Calu3 (cell line): ENCODE results near the gene KRT31. TPM values are rescaled to one million over a fixed set of nuclear protein-coding genes. Genes with fewer than 3 reads are reported as not detected.

Source experiments
- BruUV-seq: library from RNA; stranded (reverse); fragments of 400-500 nt; replicated peaks from 2 replicates; lab custom pipeline; 2021; lab: Mats Ljungman, UMichigan
- CTCF ChIA-PET: fragments of 300-600 bp; sonication (Branson Sonifier 250); formaldehyde crosslinking; loops from one replicate; lab custom pipeline; 2022; ENCODE audit warnings: antibody characterized with exemption; lab: Charles Lee
- DNase-seq: peaks from one replicate; pipeline ENCODE4 v3.0.0; 2022
- H3K27ac Mint-ChIP-seq: one replicate; pipeline ENCODE4 v1.8.0; 2022; ENCODE audit warnings: mixed read lengths; ENCODE audit not compliant: unreplicated experiment
- H3K27me3 Mint-ChIP-seq: one replicate; pipeline ENCODE4 v1.8.0; 2022; ENCODE audit warnings: mixed read lengths; ENCODE audit not compliant: unreplicated experiment
- H3K36me3 Mint-ChIP-seq: one replicate; pipeline ENCODE4 v1.8.0; 2022; ENCODE audit warnings: mild to moderate bottlenecking, moderate library complexity, mixed read lengths; ENCODE audit not compliant: insufficient read depth, unreplicated experiment
- H3K4me1 Mint-ChIP-seq: one replicate; pipeline ENCODE4 v1.8.0; 2022; ENCODE audit warnings: mild to moderate bottlenecking, low read depth, mixed read lengths; ENCODE audit not compliant: unreplicated experiment
- H3K4me3 Mint-ChIP-seq: one replicate; pipeline ENCODE4 v1.8.0; 2022; ENCODE audit warnings: mild to moderate bottlenecking, low read depth, moderate library complexity, mixed read lengths; ENCODE audit not compliant: unreplicated experiment
- H3K9me3 Mint-ChIP-seq: one replicate; pipeline ENCODE4 v1.8.0; 2022; ENCODE audit warnings: low read depth, mixed read lengths; ENCODE audit not compliant: unreplicated experiment
- intact Hi-C: fragments of 100-400 bp; cut with micrococcal nuclease; formaldehyde crosslinking; loops from one replicate; pipeline ENCODE4 v1.10.0; 2022; ENCODE audit not compliant: unreplicated experiment
- total RNA-seq: library from RNA; stranded (reverse); gene quantifications from 2 replicates; pipeline ENCODE4 v1.2.3, GENCODE V29; 2022
- TF ChIP-seq, protein P1 (sequence below): fragments of 200-600 bp; IDR thresholded peaks from one replicate; pipeline ENCODE4 v1.8.0; 2022; ENCODE audit warnings: antibody characterized with exemption; ENCODE audit not compliant: unreplicated experiment

Gene KRT31
- total RNA-seq, 1 experiment from 2014 or later, result not detected

DNA sequence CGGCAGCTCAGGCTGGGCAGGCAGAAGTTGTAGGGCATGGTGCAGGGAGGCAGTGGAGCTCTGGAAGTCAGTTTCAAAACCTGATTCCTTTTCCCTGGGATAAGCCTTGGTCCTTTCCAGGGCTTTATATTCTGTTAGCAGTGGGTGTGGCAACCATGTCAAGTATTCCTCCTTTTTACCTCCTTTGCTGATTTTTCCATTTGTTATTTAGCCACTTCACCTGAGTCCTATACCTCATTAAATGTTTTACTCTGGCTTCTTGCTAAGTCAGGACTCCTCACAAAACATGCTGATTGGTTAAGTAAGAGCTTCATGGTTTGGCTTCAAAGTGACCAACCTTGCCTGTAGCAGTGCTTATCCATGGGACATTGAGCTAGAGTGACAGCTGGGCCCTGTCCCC lies 27.7 kb downstream of the KRT31 start, which contains the start of gene KRT33B:
TSS of gene KRT33B (minus strand) at position 101 of the 400 bp plus-strand sequence. CDS start at position 38, 63 bp downstream.
- CTCF ChIA-PET, result interaction anchor here (1.0 to 1.1 kb wide), 2 partner anchors 9 to 20 kb away, joined by 3 to 5 read pairs; no protein-coding TSS in a partner anchor
- Mint-ChIP-seq H3K27ac (no peak within 1 kb of the TSS), H3K36me3 (no peaks in the 10 kb centered on the region), H3K4me1 (no peaks in the 10 kb centered on the region), H3K4me3 (no peak within 1 kb of the TSS), H3K27me3 (no peaks in the 10 kb centered on the region), H3K9me3 (peaks cover 6% of the 10 kb centered on the region)
- intact Hi-C loops, result no loop called here
- BruUV-seq, result no TSS peak
- TF ChIP-seq, protein P1, sequence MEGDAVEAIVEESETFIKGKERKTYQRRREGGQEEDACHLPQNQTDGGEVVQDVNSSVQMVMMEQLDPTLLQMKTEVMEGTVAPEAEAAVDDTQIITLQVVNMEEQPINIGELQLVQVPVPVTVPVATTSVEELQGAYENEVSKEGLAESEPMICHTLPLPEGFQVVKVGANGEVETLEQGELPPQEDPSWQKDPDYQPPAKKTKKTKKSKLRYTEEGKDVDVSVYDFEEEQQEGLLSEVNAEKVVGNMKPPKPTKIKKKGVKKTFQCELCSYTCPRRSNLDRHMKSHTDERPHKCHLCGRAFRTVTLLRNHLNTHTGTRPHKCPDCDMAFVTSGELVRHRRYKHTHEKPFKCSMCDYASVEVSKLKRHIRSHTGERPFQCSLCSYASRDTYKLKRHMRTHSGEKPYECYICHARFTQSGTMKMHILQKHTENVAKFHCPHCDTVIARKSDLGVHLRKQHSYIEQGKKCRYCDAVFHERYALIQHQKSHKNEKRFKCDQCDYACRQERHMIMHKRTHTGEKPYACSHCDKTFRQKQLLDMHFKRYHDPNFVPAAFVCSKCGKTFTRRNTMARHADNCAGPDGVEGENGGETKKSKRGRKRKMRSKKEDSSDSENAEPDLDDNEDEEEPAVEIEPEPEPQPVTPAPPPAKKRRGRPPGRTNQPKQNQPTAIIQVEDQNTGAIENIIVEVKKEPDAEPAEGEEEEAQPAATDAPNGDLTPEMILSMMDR, result no peak
- no peak for DNase-seq

DNA sequence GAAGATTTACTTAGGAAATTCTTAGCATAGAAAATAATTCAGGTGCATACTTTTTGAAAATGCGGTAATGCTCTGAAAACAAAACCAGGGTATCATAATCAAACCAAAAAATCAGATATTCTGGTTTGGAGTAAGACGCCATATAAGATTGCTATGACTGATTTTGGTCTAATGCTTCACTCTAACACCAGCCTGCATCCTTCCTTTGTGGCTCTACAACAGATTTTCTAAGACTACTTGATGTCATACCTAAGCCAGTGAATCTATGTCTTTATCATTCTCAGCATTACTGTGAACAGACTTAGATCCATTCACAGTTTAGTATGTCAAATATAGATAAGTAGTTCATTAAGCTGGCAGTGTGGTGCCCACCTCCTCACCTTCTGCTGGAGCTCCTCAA lies 28.4 kb downstream of the KRT31 start:
- CTCF ChIA-PET, result interaction anchor here (0.6 kb wide), 1 partner anchor 502 kb away, joined by 3 read pairs; no protein-coding TSS in a partner anchor
- Mint-ChIP-seq H3K4me1 (peaks cover 1% of the 10 kb centered on the region), H3K36me3 (no peaks in the 10 kb centered on the region), H3K4me3 (no peak overlapping the region), H3K9me3 (peaks cover under 1% of the 10 kb centered on the region), H3K27ac (no peak overlapping the region), H3K27me3 (no peaks in the 10 kb centered on the region)
- intact Hi-C loops, result no loop called here
- TF ChIP-seq, protein P1, result no peak
- no peak for DNase-seq
- BruUV-seq, result no TSS peak

- intact Hi-C loops, result no loop called here
- Mint-ChIP-seq H3K4me1 (peaks cover 13% of the 10 kb centered on the region), H3K27ac (no peak overlapping the region), H3K36me3 (no peaks in the 10 kb centered on the region), H3K4me3 (no peak overlapping the region), H3K27me3 (no peaks in the 10 kb centered on the region), H3K9me3 (no peaks in the 10 kb centered on the region)
- BruUV-seq, result no TSS peak
- TF ChIP-seq, protein P1, result no peak
- CTCF ChIA-PET, result no interaction called here
- DNase-seq, result no peak
Measured at GRCh38 chr17:41367426-41368075, 29.9 kb downstream of the KRT31 start.

DNA sequence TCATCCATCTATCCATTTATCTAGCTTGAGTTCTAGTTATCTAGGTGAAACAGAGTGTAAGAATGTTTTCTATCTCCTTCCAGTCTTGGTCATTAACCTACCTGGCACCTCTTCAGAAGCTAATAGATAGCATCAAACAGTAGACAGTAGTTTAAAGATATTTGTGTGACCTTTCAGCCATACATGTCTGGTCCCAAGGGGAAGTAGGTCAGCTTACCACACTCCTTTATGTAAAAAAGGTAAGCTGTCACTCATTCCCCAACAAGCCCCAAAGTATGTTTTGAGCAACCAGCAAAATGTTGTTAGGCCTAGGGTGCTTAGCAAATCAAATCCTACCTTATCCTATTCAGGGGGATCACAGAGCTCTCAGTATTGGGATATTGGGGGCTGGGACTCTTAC lies 31.3 kb downstream of the KRT31 start:
- Mint-ChIP-seq H3K9me3 (no peaks in the 10 kb centered on the region), H3K36me3 (no peaks in the 10 kb centered on the region), H3K4me3 (no peak overlapping the region), H3K27me3 (no peaks in the 10 kb centered on the region), H3K27ac (no peak overlapping the region), H3K4me1 (peaks cover 24% of the 10 kb centered on the region)
- no peak for DNase-seq
- CTCF ChIA-PET, result no interaction called here
- intact Hi-C loops, result no loop called here
- no TSS peak for BruUV-seq
- TF ChIP-seq, protein P1, result no peak
